Spleen (tissue), 7 donors: ENCODE data around the gene OR52K1.

ENCODE experiments used
- POLR2A ChIP-seq, 3 donors: fragments of 450-650 bp; IDR thresholded peaks; one replicate each; pipeline ENCODE4 v1.5.1; 2017; ENCODE audit warnings: antibody characterized with exemption in 3 of 3, mild to moderate bottlenecking in 1 of 3
- POLR2AphosphoS5 ChIP-seq, 3 donors: sonication (generic); formaldehyde crosslinking; IDR thresholded peaks; one replicate each; pipeline ENCODE4 v1.5.1; 2017; ENCODE audit warnings: antibody characterized with exemption in 3 of 3
- TF ChIP-seq, protein P1 (sequence below), 11 experiments: fragments of 200-600 bp in 7 of 11; fragments of 450-650 bp in 4 of 11; sonication (generic) in 4 of 11; IDR thresholded peaks in 8 of 11; conservative IDR thresholded peaks in 3 of 11; 1 replicate in 7 of 11; 2 replicates in 4 of 11; pipeline versions ENCODE4 v1.4.0 to v1.8.0; 2016 to 2021; ENCODE audit warnings: antibody characterized with exemption in 11 of 11, inconsistent platforms in 4 of 11, mild to moderate bottlenecking in 1 of 11
- donor health status: DM: no; HTN: no; CAD: no; lungs with moderate emphysema.
- donor health status: DM: no; HTN: no; CAD: no.
- donor health status: DM: no; HTN: no; CAD: no.

DNA sequence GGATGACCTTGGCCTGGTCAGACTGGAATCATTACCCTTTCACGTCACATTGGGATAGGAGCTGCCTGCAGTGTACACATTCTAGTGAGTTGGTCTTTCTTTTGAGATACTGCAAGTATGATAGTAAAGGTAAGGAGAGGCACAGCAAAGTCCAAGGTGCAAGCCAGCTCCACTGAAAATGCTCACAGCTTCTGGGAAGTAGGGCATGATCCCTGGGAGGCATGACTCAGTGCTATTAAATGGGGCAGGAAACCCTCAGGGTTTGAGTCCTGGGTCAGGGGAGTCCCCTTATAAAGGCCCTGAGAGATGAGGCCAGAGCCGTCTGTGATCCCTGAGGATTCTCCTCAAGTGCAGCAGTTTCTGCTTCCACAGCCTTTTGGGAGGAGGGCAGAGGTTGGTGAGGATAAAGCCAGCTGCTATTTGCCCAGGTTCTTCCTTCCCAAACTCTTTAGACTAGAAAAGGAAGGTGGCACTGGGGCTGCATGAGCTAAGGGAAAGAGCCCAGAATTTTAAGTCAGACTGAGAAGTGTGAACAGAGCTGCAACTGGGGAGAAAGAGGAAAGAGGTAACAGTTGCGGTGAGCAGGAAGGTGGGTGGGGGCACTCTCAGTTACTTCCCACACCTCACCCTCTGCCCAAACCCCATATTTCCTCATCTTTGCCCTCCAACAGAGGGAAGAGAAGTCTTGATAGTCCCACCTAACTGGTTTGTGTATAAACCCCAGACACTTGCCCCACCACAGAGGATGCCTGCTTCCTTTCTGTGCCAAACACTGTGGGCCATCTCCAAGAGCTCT, 14.4 kb upstream of the OR52K1 start:
- TF ChIP-seq, protein P1, sequence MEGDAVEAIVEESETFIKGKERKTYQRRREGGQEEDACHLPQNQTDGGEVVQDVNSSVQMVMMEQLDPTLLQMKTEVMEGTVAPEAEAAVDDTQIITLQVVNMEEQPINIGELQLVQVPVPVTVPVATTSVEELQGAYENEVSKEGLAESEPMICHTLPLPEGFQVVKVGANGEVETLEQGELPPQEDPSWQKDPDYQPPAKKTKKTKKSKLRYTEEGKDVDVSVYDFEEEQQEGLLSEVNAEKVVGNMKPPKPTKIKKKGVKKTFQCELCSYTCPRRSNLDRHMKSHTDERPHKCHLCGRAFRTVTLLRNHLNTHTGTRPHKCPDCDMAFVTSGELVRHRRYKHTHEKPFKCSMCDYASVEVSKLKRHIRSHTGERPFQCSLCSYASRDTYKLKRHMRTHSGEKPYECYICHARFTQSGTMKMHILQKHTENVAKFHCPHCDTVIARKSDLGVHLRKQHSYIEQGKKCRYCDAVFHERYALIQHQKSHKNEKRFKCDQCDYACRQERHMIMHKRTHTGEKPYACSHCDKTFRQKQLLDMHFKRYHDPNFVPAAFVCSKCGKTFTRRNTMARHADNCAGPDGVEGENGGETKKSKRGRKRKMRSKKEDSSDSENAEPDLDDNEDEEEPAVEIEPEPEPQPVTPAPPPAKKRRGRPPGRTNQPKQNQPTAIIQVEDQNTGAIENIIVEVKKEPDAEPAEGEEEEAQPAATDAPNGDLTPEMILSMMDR (IDR thresholded peaks at IDR 0.05 in 8 of 11, conservative IDR thresholded peaks at IDR 0.05 in 3 of 11): no peak
- TF ChIP-seq POLR2A (IDR thresholded peaks at IDR 0.05) (no peak), POLR2AphosphoS5 (IDR thresholded peaks at IDR 0.05) (no peak)
